Heart right ventricle (tissue), 16 donors: Measurements from ENCODE around the gene HDHD5. TPM values are rescaled to one million over a fixed set of nuclear protein-coding genes. Genes with fewer than 3 reads are reported as not detected.

Source experiments
- ATAC-seq, 8 donors: fragments of 200-7000 bp; cut with Tn5 transposase; one replicate each; pipeline ENCODE4 v1.9.1; 2020; ENCODE audit warnings: mild to moderate bottlenecking in 8 of 8, moderate library complexity in 8 of 8, moderate number of reproducible peaks in 1 of 8
- DNase-seq, 2 donors: peaks; one replicate each; pipeline ENCODE4 v3.0.0-alpha.2; 2020
- H3K27ac ChIP-seq, 10 donors: fragments of 200-600 bp; sonication (generic) in 2 of 10; one replicate each; pipeline versions ENCODE4 v1.5.0 to v1.8.0; 2020 to 2022; ENCODE audit warnings: mild to moderate bottlenecking in 3 of 10
- H3K27me3 ChIP-seq, 7 donors: fragments of 200-600 bp; one replicate each; pipeline ENCODE4 v1.8.0; 2021 to 2022; ENCODE audit warnings: mild to moderate bottlenecking in 2 of 7
- H3K36me3 ChIP-seq, 9 donors: fragments of 200-600 bp; sonication (generic) in 1 of 9; one replicate each; pipeline versions ENCODE4 v1.5.0 to v1.8.0; 2020 to 2022; ENCODE audit warnings: mild to moderate bottlenecking in 2 of 9
- H3K4me1 ChIP-seq, 9 donors: fragments of 200-600 bp; sonication (generic) in 1 of 9; one replicate each; pipeline versions ENCODE4 v1.5.0 to v1.8.0; 2020 to 2022; ENCODE audit warnings: mild to moderate bottlenecking in 4 of 9
- H3K4me3 ChIP-seq, 10 donors: fragments of 200-600 bp; sonication (generic) in 2 of 10; one replicate each; pipeline versions ENCODE4 v1.5.0 to v1.8.0; 2020 to 2022; ENCODE audit warnings: mild to moderate bottlenecking in 7 of 10, moderate library complexity in 2 of 10
- H3K9me3 ChIP-seq, 11 donors: fragments of 200-600 bp in 10 of 11; sonication (generic) in 2 of 11; one replicate each; pipeline versions ENCODE4 v1.5.0 to v1.8.0; 2013 to 2022; ENCODE audit warnings: mild to moderate bottlenecking in 2 of 11, control low read depth in 1 of 11, moderate library complexity in 1 of 11
- WGBS, 2 donors: extraction: QIAGEN DNeasy Blood & Tissue Kit; methylation state at CpG; one replicate each; pipeline ENCODE4 v1.1.7; 2013; ENCODE audit warnings: inconsistent platforms in 1 of 2; 5-methylcytosine and 5-hydroxymethylcytosine counted together
- intact Hi-C, 10 donors: fragments of 100-400 bp; cut with DNase I; formaldehyde crosslinking; loops; one replicate each; pipeline versions ENCODE4 v1.11.1 to v1.14.2; 2022
- polyA plus RNA-seq, 2 donors: library from polyadenylated mRNA; stranded (reverse); fragments of 200-250 nt; gene quantifications; one replicate each; pipeline ENCODE4 v1.2.3, GENCODE V29; 2013
- total RNA-seq, 10 donors: library from RNA; stranded (reverse); fragmentation: NEBNext Ultra II Directional in 3 of 10; extraction: Animal tissue kit (Norgen Biotek cat#: 25700) in 3 of 10; gene quantifications; one replicate each; pipeline versions ENCODE4 v1.2.1 to v1.2.4, GENCODE V29; 2021 to 2023
- TF ChIP-seq, protein P1 (sequence below), 9 donors: fragments of 200-600 bp; sonication (generic) in 2 of 9; IDR thresholded peaks; one replicate each; pipeline versions ENCODE4 v1.5.0 to v1.8.0; 2021 to 2022; ENCODE audit warnings: antibody characterized with exemption in 9 of 9, mild to moderate bottlenecking in 5 of 9, moderate library complexity in 1 of 9
- donor health status: Arrhythmogenic right ventricular cardiomyopathy.
- donor health status: ischemic (EF 13 %, LVEDD 7.1; RV severe dilation, severe dysfunction).
- donor health status: healthy with polysubstance abuse.
- donor health status: DM: no; HTN: yes; CAD: no.
- donor health status: DM: no; HTN: no; CAD: no.
- donor health status: ischemic (EF 25% LVEDD 6.9; RV normal size, moderate dysfunction).
- donor health status: ischemic (EF 25% LVEDD 5.7; RV mildly dilated, moderate dysfunction).
- donor health status: healthy.
- donor health status: DM: yes; HTN: yes; CAD: no.
- donor health status: Ischemic cardiomyopathy.
- donor health status: ischemic (EF 35%, LVEDD 5.7; RV mildly dilated, moderate dysfunction).
- donor health status: nonischemic (EF 11% LVEDD 7.7; RV severe dilation, severe dysfunction).
- donor health status: DM: yes; HTN: yes; CAD: no.
- donor health status: PGD.
- donor health status: ischemic (EF 29% LVEDD 5.4; RV normal size, mild dysfunction).
- donor health status: nonischemic (EF 23%, LVEDD 6.1; RV moderate dilation, normal function).

HDHD5 gene
- total and polyA plus RNA-seq, 12 donors: 23.6 to 60.4 (median 50.3) TPM

DNA sequence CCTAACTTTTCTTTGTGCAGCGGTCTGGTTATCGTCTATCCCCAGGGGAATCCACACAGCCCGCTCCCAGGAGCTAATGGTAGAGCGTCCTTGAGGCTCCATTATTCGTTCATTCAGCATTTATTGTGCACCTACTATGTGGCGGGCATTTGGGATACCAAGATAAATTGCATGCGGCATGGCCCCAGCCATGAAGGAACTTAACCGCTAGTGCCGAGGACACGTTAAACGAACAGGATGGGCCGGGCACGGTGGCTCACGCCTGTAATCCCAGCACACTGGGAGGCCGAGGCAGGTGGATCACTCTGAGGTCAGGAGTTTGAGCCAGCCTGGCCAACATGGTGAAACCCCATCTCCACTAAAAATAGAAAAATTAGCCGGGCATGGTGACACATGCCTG is 49.1 kb downstream of the HDHD5 start:
- peaks cover 0 to 62% (median 18%) of the 10 kb centered on the region in 9 donors for H3K36me3 ChIP-seq
- TF ChIP-seq, protein P1, sequence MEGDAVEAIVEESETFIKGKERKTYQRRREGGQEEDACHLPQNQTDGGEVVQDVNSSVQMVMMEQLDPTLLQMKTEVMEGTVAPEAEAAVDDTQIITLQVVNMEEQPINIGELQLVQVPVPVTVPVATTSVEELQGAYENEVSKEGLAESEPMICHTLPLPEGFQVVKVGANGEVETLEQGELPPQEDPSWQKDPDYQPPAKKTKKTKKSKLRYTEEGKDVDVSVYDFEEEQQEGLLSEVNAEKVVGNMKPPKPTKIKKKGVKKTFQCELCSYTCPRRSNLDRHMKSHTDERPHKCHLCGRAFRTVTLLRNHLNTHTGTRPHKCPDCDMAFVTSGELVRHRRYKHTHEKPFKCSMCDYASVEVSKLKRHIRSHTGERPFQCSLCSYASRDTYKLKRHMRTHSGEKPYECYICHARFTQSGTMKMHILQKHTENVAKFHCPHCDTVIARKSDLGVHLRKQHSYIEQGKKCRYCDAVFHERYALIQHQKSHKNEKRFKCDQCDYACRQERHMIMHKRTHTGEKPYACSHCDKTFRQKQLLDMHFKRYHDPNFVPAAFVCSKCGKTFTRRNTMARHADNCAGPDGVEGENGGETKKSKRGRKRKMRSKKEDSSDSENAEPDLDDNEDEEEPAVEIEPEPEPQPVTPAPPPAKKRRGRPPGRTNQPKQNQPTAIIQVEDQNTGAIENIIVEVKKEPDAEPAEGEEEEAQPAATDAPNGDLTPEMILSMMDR (IDR thresholded peaks at IDR 0.05): no peak

GRCh38 chr22:17109113-17109865 is 49.8 kb downstream of the HDHD5 start:
- Histone ChIP-seq H3K9me3 (no peaks in the 10 kb centered on the region), H3K36me3 (peaks cover 0 to 68% (median 18%) of the 10 kb centered on the region in 9 donors), H3K27me3 (no peaks in the 10 kb centered on the region), H3K27ac (no peak overlapping the region), H3K4me1 (peaks cover 0 to 59% (median 0%) of the 10 kb centered on the region in 9 donors), H3K4me3 (no peak overlapping the region)
- TF ChIP-seq, protein P1 (IDR thresholded peaks at IDR 0.05): no peak
- intact Hi-C loops: no loop called here
- DNase-seq (no peak), ATAC-seq (peak in 1 of 8 donors; percentile 20)
- WGBS, 2 donors: 90 to 91% methylated on average over 42 of the region's 42 CpGs

More for the DNA sequence above, 49.1 kb downstream of the HDHD5 start:
- WGBS, 2 donors: 87 to 91% methylated on average over 16 of the region's 16 CpGs
- no peak overlapping the region for H3K4me3 ChIP-seq
- intact Hi-C loops: loop anchor here in 1 of 10 donors (10.0 kb wide), 1 partner anchor 55 kb away; no protein-coding TSS in a partner anchor
- no peaks in the 10 kb centered on the region for H3K9me3 ChIP-seq
- DNase-seq (no peak), ATAC-seq (no peak)
- no peaks in the 10 kb centered on the region for H3K27me3 ChIP-seq
- no peak overlapping the region for H3K27ac ChIP-seq
- peaks cover 0 to 59% (median 0%) of the 10 kb centered on the region in 9 donors for H3K4me1 ChIP-seq

GRCh38 chr22:17108256-17109112 is 50.6 kb downstream of the HDHD5 start:
- H3K4me3 ChIP-seq: no peak overlapping the region
- H3K27ac ChIP-seq: peak overlapping the region in 2 of 10 donors; percentile 44 to 86
- peaks cover 0 to 70% (median 18%) of the 10 kb centered on the region in 9 donors for H3K36me3 ChIP-seq
- peak in 1 of 8 donors; percentile 18 for ATAC-seq
- no peaks in the 10 kb centered on the region for H3K9me3 ChIP-seq
- intact Hi-C loops: no loop called here
- H3K27me3 ChIP-seq: no peaks in the 10 kb centered on the region
- peaks cover 0 to 52% (median 0%) of the 10 kb centered on the region in 9 donors for H3K4me1 ChIP-seq
- WGBS, 2 donors: 96 to 97% methylated on average over 66 of the region's 66 CpGs
- DNase-seq: no peak
- TF ChIP-seq, protein P1 (IDR thresholded peaks at IDR 0.05): no peak

GRCh38 chr22:17107547-17107810 is 51.6 kb downstream of the HDHD5 start:
- Histone ChIP-seq H3K27ac (peak overlapping the region in 2 of 10 donors; percentile 44 to 86), H3K4me3 (no peak overlapping the region), H3K36me3 (peaks cover 0 to 80% (median 26%) of the 10 kb centered on the region in 9 donors), H3K27me3 (no peaks in the 10 kb centered on the region), H3K9me3 (no peaks in the 10 kb centered on the region), H3K4me1 (peaks cover 0 to 53% (median 0%) of the 10 kb centered on the region in 9 donors)
- intact Hi-C loops: no loop called here
- TF ChIP-seq, protein P1 (IDR thresholded peaks at IDR 0.05): no peak
- DNase-seq (no peak), ATAC-seq (no peak)
- WGBS, 2 donors: 93 to 94% methylated on average over 6 of the region's 6 CpGs
